ELR (cell line): ENCODE data around the gene LARP4B.
"Not testable (repeated sequence)": the region's sequence is repeated elsewhere in the genome, so short reads cannot be mapped to it uniquely, and the experiment has no call there.

Experiments used
- DNase-seq: peaks from one replicate; pipeline ENCODE4 v3.0.0-alpha.2; 2015; ENCODE audit warnings: low read depth

LARP4B gene

DNA sequence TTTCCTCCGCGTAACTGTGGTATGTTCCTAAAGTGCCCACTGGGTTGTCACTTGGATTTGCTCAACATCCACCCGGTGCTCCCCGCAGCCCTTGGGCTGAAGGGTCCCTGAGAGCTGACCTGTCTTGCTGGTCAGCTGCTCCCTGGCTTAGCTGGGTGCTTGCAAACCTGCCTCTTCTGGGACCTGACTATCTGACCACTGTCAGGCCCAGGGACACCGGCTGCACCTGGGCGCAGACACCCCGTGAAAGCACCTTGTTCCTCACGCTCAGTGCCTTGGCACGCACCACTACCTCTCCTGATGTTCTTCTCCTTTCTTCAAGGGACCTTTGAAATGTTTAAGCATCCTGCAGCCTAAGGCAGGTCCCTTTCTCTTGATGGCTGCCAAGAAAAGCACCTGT is 26.6 kb upstream of the LARP4B start:
- DNase-seq, result no peak

DNA sequence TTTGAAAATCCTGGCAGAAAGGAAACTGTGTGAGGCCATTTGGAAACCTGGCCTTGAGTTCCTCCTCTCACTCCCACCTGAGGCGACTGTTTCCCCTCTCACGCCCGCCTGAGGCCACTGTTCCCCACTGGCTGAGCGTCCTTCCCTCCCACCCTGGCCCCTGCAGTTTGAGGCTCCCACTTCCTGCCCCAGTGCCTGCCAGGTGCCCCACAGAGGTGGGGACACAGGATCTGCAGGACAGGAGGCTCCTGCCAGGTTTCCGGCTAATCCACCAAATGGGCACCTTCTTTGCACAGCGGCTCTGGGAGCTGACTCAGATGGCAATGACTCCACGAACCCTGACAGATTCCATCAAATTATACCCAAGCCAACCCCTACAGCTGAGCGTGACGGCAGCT is 24.3 kb upstream of the LARP4B start:
- no peak for DNase-seq

DNA sequence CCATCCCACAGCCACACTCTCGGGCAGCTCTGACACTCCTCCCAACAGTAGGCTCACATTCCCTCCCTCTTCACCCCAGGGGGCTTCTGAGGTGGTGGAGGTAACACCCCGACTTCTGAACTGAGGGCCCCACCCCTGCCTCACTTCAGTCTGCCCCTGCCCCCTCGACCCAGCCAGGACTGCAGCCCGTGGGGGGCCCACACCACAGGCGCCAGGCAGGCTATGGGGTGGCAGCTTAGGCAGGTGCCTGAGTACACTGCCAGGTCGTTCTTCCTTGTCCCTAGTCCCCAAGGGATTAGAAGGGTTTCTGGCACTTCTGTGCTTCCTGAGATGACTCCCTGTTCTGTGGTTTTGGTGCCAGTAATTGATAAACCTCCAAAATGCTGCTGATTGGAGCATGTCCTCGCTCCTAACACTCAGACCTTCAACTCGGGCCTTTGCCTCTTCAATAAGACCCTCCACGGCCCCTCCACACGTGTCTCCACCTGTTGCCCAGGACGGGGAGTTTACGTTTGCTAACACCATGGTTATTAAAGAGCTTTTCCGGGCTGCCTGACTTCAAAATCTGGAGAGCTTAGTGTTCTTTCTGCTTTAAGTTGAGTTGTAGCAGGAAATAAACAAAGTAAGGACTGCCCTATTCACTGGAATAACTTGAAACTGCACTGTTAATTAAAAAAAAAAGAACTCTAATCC is 23.8 kb upstream of the LARP4B start:
- DNase-seq, result no peak

GRCh38 chr10:954396-954795 is 22.9 kb upstream of the LARP4B start:
- no peak for DNase-seq

DNA sequence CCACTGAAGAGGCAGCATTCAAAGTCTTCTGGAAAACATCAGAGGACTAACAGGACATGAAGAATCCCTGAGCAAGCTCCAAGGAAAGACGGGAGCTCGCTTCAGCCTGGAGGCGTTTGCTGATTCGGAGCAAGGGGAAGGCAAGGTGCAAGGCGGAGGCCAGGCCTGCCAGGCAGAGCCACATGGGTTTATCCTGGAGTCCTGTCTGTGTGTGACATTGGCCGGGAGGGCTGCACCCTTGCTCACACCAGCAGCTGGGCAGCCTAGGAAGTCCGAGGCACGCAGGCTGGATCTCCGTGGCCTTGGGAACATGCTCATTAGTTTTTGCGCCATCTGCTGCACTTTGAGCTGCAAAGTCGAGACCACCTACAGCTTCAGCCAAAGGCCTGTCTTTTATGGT is 22.3 kb upstream of the LARP4B start:
- DNase-seq, result no peak

- no peak for DNase-seq
Measured at GRCh38 chr10:949446-949845, 17.9 kb upstream of the LARP4B start.

DNA sequence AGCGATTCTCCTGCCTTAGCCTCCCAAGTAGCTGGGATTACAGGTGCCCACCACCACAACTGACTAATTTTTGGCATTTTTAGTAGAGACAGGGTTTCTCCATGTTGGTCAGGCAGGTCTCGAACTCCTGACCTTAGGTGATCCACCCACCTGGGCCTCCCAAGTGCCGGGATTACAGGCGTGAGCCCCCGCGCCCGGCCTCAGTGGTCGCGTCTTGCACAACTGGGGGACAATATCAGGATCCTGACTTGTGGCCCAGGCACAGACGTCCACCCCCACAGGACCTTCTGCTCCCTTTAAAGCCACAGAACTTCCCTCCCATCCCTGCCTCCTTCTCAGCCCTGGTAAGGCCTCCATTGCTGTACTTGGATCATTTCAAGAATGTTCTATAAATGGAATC is 16.8 kb upstream of the LARP4B start:
- no peak for DNase-seq

- DNase-seq, result no peak
Measured at GRCh38 chr10:947881-948280, 16.4 kb upstream of the LARP4B start.

GRCh38 chr10:947051-947450 is 15.5 kb upstream of the LARP4B start:
- DNase-seq, result no peak

DNA sequence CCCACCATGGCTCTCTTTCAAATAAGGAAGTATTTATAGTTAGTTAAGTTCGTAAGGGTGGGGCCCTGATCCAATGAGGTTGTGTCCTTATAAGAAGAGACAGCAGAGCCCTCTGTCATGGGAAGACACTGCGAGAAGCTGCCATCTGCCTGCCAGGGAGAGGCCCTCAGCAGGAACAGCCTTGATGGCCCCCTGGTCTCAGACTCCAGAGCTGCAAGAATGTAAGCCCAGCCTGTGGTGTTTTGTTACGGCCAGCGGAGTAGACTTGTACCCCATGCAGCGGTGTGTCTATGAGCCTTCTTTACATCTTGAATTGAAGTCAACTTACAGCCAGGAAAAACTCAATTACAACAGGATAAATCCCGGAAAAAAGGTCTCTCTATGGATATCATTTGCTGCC is 14.3 kb upstream of the LARP4B start:
- no peak for DNase-seq

GRCh38 chr10:944034-944831 is 12.7 kb upstream of the LARP4B start:
- peak; percentile 68 for DNase-seq

- no peak for DNase-seq
Measured at GRCh38 chr10:943334-944033, 12.0 kb upstream of the LARP4B start.

GRCh38 chr10:938941-939678 is 7.6 kb upstream of the LARP4B start:
- peak; percentile 18 for DNase-seq

GRCh38 chr10:934746-935406 is 3.4 kb upstream of the LARP4B start:
- no peak for DNase-seq

DNA sequence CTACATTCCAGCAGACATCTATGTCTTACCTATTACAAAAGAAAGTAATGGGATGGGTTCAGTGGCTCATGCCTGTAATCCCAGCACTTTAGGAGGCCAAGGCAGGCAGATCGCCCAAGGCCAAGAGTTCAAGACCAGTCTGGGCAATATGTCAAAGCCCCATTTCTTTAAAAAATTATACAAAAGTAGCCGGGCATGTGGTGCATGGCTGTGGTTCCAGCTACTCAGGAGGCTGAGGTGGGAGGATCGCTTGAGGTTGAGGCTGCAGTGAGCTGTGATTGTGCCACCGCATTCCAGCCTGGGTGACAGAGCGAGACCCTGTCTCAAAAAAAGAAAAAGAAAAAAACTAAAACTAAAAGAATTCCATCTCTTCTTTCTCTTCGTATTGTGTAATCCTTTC is 2.7 kb upstream of the LARP4B start:
- not testable (repeated sequence) for DNase-seq

- DNase-seq, result no peak
Measured at GRCh38 chr10:932589-932988, 1.1 kb upstream of the LARP4B start.

DNA sequence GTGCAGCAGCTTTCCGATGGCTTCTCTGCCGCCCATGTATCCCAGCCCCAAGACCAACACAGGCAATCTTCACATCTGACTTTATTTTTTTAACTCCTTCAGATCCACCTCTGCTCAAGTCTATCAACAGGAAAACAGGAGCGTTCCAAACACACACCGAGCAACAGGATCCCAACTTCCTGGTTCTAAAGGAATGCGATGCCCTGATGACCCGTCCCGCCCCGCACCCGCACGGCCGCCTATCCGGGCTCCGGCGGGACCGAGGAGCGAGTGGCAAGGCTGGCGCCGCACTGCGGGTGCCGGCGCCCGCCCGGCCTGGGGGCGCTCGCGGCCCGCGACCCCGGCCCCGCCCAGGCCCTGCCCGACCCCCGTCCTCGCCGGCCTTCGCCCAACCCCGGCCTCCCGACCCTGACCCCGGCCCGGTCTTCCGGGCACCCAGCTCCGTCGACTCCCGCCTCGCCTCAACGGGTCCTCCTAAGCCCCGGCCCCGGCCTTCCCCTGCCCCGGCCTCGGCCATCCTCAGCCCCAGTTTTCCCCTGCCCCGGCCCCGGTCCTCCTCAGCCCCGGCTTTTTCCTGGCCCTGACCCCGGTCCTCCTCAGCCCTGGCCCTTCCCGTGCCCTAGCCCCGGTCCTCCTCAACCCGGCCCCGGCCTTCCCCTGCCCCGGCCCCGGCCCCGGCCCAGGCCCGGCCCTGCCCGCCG is 730 bp downstream of the LARP4B start:
- DNase-seq, result peak; percentile 75

- DNase-seq, result no peak
Measured at GRCh38 chr10:929960-930624, 1.4 kb downstream of the LARP4B start.

- DNase-seq, result no peak
Measured at GRCh38 chr10:927131-927530, 4.4 kb downstream of the LARP4B start.

DNA sequence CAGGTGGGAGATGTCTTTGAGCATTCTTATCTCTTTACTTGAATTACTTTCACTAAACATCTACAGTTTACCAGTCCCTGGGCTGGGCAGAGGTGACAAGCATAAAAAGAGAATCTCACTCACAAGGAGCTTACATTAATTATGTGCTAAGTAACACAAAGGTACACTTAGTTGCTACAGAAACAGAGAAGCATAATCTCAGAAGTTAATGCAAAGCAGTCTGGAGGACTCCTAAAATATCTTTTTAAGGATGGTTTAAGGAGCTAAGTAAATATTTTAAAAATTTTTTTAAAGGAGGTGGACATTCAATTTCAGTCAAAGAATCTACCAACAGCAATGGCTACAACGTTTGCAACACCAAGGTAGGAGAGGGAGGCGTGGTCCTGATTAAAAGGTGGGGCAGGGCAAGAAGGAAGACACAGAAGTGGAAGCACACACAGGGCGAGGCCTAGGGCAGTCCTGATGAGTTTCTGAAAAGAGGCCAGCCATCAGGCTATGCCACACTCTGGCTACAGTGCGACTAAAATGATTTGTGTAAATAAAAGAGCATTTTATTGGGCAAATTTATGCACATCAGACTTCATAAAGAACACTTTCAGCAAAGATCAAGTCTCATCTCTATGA is 5.3 kb downstream of the LARP4B start:
- DNase-seq, result no peak
